Spleen (tissue), 7 donors: ENCODE measurements around the gene MOSPD3.

ENCODE experiments used
- CTCF ChIP-seq, 11 experiments: fragments of 200-600 bp in 7 of 11; fragments of 450-650 bp in 4 of 11; sonication (generic) in 4 of 11; IDR thresholded peaks in 8 of 11; conservative IDR thresholded peaks in 3 of 11; 1 replicate in 7 of 11; 2 replicates in 4 of 11; pipeline versions ENCODE4 v1.4.0 to v1.8.0; 2016 to 2021; ENCODE audit warnings: antibody characterized with exemption in 11 of 11, inconsistent platforms in 4 of 11, mild to moderate bottlenecking in 1 of 11
- POLR2A ChIP-seq, 3 donors: fragments of 450-650 bp; IDR thresholded peaks; one replicate each; pipeline ENCODE4 v1.5.1; 2017; ENCODE audit warnings: antibody characterized with exemption in 3 of 3, mild to moderate bottlenecking in 1 of 3
- POLR2AphosphoS5 ChIP-seq, 3 donors: sonication (generic); formaldehyde crosslinking; IDR thresholded peaks; one replicate each; pipeline ENCODE4 v1.5.1; 2017; ENCODE audit warnings: antibody characterized with exemption in 3 of 3
- donor health status: DM: no; HTN: no; CAD: no; lungs with moderate emphysema.
- donor health status: DM: no; HTN: no; CAD: no.
- donor health status: DM: no; HTN: no; CAD: no.

- no peak for TF ChIP-seq POLR2AphosphoS5 (IDR thresholded peaks at IDR 0.05)
- no peak for TF ChIP-seq CTCF (IDR thresholded peaks at IDR 0.05 in 8 of 11, conservative IDR thresholded peaks at IDR 0.05 in 3 of 11)
- no peak for TF ChIP-seq POLR2A (IDR thresholded peaks at IDR 0.05)
Observed at GRCh38 chr7:100582650-100583049, 29.7 kb upstream of the MOSPD3 start.
